HG03108 (cell line): ENCODE measurements around the gene RBM7.

Experiments used
- ATAC-seq: cut with Tn5 transposase; IDR thresholded peaks from one replicate; pipeline ENCODE4 v1.9.1; 2021; ENCODE audit warnings: moderate library complexity; ENCODE audit not compliant: unreplicated experiment

The RBM7 gene

DNA sequence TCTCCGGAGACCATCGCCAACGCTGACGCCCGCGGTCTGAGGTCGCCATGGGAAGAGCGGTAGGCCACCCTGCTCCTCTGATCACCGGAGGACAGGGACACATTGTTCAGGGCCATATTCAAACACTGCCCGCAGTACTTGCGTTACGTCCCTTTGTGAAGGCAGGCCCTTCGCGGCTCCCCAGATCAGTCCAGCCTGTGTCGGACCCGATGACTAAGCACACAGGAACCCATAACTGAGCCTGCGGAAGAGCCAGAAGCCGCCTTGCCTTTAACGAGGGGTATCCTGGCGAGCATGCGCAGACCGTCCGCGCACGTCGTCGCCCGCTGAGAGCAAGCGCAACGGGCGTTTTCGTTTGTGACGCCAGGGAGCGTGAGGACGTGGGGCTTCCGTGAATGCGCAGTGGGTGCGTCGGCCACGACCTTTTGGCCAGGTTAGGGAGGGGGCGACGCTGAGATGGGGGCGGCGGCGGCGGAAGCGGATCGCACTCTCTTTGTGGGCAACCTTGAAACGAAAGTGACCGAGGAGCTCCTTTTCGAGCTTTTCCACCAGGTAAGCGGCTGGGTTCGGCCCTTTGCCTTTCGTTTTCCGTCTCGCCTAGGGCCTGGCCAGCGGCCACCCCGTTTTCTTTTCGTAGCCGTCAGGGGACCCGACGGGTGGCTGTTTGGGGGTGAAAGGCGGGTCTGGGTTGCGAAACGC lies at the start of gene RBM7, which contains the start of gene C11orf71:
Gene RBM7 (plus strand): TSS at position 451 of the 699 bp plus-strand sequence. CDS start 6 bp downstream, at position 457.
Gene C11orf71 (minus strand): TSS at position 296 of the 699 bp plus-strand sequence. CDS start 180 bp downstream, at position 116.
- peak; percentile 95 for ATAC-seq

DNA sequence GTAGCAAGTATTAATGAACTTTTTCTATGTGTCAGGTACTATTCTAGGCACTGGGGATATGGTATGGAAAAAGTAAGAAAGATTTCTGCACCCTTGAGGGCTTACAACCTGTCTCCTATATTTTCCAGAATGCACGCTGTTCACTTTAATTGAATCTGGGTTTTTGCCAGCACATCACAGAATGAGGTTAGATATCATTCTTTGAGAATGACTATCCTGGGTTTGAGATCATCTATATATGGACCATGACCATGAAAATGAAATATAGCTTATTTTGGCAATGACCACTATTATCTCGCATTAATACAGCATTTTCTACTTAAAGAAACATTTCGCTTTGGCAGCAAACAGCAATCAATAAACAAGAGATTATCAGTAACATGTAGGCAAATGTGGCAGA lies 47.0 kb upstream of the RBM7 start:
- ATAC-seq = no peak

GRCh38 chr11:114354076-114354475 lies 46.4 kb upstream of the RBM7 start:
- no peak for ATAC-seq

DNA sequence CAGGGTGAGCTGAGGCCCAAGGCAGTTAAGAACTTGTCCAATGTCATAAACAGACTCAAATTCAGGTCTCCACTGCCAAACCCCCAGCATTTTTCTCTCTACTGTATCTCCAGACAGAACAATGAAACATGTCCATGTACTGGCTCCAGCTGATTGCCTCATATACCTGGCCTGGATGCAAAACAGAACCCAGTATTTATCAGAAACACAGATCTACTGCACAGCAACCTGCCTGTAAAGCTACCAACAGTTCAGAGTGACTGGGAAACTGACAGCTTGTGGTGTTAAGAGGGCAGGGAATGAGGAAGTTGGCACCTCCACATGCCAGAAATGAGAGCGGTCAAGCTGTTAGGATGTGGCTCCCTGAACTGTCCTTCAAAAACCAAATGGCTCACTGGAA lies 41.8 kb upstream of the RBM7 start:
- ATAC-seq = no peak

DNA sequence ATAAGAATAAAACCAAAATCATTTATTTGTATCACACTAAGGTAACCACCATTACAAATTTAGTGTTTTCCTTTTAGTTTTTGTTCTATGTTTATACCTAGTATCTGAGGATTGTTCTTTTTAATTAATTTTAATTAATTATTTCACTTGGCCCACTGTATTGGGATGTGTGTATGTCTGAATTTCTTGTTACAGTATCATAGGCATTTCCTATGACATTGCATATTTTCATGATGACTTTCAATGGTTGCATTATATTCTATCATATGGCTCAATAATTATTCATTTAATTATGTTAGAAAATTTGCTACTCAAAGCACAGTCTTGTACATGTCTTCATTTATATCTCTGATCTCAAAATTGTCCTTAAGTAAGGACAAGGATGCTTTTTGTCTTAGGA lies 41.1 kb upstream of the RBM7 start:
- ATAC-seq = no peak

DNA sequence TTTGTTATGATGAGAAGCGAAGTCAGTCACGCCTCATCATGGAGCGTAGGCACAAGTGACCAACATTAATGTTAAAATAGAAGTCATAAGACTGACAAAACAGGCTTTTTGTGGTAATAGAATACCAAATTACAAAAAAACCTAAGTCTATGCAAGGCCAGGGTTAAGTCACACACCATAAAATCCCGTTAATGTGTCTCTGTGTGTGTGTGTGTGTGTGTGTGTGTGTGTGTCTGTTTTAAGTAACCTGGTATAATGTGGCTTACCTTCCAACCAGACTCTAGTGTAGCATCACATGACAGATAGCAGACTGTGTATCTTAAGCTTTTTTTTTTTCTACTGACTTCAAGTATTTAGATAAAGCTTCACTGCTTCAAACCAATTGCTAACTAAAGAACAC lies 38.1 kb upstream of the RBM7 start:
- no peak for ATAC-seq

GRCh38 chr11:114362958-114363357 lies 37.5 kb upstream of the RBM7 start:
- ATAC-seq = no peak

DNA sequence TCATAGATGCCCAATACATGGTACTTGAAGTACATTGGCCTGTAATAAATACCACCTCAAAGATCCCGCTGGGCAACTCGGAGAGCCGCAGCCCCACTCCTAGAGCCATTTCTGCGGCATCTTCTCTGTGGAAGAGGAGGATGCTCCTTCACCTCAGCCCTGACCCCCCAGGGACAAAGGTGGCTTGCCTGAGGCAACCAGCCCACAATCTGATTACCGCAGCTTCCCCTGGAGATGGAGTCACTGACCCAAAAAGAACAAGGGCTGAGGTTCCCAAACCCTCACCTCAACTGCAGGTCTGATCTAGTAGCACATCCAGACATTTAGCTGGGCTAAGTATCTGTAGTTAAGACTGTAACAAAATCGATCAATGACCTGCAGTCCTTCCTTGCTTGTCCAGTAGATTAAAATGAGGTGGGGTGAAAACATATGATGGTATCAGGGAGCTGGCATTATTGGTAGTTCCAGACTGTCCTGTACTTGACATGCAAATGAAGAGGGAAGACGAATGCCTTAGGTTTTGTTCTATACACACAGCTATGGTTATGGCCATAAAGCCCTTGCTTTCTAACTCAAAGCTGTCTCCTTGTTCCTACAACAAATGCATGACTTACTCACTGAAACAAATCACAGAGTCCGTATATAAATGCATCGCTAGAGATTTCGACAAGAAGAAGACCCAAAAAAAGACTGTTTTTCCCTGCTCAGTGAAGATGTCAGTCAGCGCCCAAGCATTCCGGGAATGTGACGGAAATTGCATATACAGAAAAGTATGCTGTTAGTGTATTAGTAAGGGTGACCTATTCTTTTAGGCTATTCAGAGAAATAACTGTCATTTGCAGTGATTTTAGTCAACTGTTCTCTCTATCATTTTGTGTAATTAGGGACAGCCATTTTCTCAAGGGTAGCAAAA lies 33.9 kb upstream of the RBM7 start:
- no peak for ATAC-seq

DNA sequence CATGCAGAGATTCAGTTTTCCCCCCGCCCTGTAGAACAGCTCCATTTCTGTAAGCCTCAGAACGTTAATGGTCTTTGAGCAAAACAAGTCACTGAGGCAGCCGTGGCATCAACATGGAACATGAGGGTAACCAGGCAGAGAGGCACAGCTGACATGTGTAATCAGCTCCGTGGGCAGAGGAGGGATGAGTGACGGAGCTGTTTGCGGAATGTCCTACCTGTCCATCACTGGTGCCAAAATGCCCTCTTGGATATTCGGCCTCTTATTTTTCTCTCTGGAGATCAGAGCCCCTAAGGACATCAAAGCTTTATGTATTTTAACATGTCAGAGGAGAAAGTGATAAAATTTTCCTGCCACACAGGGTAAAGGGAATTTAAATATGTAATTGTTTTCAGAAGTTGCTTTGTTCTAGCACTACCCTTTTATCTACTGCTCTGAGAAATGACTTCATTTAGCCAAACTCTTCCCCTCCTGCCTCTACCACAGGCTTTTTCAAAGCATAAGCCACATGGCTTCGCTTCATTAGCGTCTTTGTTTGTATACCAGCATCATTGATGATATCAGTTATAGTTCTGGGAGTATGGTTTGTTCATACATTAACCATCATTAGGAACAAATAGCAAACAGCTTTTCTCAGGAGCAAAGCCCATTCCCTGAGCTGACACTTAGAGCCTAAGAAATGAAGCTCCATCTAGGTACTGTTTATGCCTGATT lies 33.1 kb upstream of the RBM7 start:
- ATAC-seq = no peak

- ATAC-seq = no peak
Measured at GRCh38 chr11:114368918-114369680, 31.4 kb upstream of the RBM7 start.

DNA sequence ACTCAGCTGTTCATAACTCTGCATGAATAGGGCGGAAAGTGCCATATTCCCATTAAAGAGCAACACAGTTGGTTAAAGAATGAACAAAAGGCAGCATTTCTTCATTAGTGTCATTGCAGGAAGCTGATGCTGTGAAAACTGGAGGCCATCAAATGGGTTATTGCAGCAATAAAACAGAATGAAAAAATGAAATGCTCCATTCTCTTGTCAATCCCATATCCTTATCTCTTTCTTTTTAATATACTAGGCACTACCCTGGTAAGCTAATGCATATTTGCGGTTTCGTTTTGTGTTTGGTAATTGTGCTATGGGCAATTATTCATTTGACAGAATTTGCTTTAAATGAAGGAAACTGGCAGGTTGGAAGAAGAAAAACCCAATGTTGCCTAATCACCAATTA lies 25.4 kb upstream of the RBM7 start:
- ATAC-seq = no peak

GRCh38 chr11:114377612-114378267 lies 22.7 kb upstream of the RBM7 start:
- ATAC-seq = no peak

- no peak for ATAC-seq
Measured at GRCh38 chr11:114379394-114380069, 20.9 kb upstream of the RBM7 start.

GRCh38 chr11:114382509-114382908 lies 18.0 kb upstream of the RBM7 start:
- ATAC-seq = no peak

GRCh38 chr11:114384487-114384886 lies 16.0 kb upstream of the RBM7 start:
- no peak for ATAC-seq

DNA sequence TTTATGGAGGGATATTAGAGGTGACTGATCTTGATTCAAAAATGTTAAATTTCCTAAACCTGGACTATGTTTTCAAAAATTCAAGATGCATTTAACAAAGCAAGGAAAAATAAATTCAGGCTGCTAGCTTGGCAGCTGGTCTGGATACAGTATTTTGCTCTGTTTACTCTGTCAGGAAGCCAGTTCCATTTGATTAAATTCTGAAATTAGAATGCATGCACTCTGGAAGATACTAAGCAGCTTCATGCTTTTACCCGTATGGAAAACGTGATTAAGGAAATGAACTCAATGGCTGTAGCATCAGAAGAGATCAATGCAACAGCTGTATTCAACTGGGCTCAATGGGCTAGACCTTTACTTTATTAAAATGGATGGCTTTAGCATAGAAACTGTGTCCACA lies 14.3 kb upstream of the RBM7 start:
- no peak for ATAC-seq

DNA sequence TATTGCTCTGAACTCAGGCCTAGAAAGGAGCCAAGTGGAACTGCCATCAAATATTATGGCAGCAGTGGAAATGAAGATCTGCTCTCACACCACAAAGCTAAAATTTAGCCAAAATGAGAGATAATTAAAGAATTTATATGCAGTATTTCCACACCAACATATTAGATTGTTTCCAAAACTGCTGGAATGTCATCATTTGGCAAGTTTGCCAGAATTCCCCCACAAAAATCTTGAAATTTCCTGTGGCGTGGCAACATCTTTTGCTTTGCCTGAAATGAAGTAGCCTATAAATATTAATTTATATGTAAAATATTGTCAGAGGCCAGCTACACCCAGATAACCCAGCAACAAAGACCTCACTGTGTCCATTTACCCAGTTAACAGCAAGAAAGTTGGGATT lies 13.9 kb upstream of the RBM7 start:
- no peak for ATAC-seq

- no peak for ATAC-seq
Measured at GRCh38 chr11:114392735-114393667, 7.5 kb upstream of the RBM7 start.

GRCh38 chr11:114395736-114396135 lies 4.7 kb upstream of the RBM7 start:
- no peak for ATAC-seq
